C1 segment of cervical spinal cord (tissue), 14 donors: ENCODE data around the gene TDRD5.
"Not testable (repeated sequence)": the region's sequence is repeated elsewhere in the genome, so short reads cannot be mapped to it uniquely, and the experiment has no call there.

Experiments
- DNase-seq, 14 donors: peaks; one replicate each; lab custom pipeline; 2025; lab: John Stamatoyannopoulos, UW

The TDRD5 gene

GRCh38 chr1:179598631-179599030 is 7.0 kb downstream of the TDRD5 start:
- no peak for DNase-seq

DNA sequence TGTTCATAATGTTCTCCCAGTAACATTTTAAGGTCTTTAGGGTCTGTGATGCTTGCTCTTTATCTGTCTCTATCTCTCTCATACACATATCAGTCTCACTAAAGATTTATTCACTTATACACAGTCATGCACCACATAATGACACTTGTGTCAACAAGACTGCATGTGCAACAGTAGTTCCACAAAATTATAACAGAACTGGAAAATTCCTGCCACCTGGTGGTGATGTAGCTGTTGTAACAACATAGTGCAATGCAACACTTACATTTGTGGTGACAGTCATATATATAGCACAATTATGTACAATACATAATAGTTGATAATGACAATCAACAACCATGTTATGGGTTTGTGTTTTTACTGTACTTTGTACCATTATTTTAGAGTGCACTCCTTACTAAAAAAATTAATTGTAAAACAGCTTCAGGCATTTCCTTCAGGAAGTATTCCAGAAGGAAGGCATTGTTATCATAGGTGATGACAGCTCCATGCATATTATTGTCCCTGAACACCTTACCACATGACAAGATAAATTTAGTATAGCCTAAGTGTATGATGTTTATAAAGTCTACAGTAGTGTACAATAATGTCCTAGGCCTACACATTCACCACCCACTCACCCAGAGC is 8.1 kb downstream of the TDRD5 start:
- DNase-seq = no peak

GRCh38 chr1:179601093-179601492 is 9.5 kb downstream of the TDRD5 start:
- no peak for DNase-seq

- no peak for DNase-seq
These were observed 20.7 kb downstream of the TDRD5 start for GRCh38 chr1:179612361-179612760.

GRCh38 chr1:179630719-179631118 is 39.1 kb downstream of the TDRD5 start:
- DNase-seq = no peak

GRCh38 chr1:179632868-179633267 is 41.2 kb downstream of the TDRD5 start:
- no peak for DNase-seq

GRCh38 chr1:179637211-179637860 is 45.7 kb downstream of the TDRD5 start:
- no peak for DNase-seq

- no peak for DNase-seq
These were observed 69.4 kb downstream of the TDRD5 start for GRCh38 chr1:179661018-179661417.

GRCh38 chr1:179663810-179664209 is 72.2 kb downstream of the TDRD5 start:
- DNase-seq = no peak

DNA sequence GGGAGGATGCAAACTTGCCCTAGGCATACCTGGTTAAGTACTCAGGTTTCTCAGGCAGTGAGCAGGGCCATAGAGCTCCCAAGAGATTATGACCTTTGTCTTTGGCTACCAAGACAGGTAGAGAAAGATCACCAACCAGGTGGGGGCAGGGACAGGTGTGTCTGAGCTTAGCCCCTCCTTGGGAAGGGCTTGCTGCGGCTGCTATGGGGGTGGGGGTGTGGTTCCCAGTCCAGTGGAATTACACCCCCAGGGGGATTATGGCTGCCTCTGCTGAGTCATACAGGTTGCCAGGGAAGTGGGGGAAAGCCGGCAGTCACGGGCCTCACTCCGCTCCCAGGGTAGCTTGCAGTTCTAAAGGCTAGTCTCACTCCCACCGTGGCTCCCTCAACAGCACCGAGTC is 86.2 kb downstream of the TDRD5 start:
- DNase-seq = no peak

GRCh38 chr1:179694530-179694929 is 102.9 kb downstream of the TDRD5 start:
- not testable (repeated sequence) for DNase-seq

GRCh38 chr1:179702946-179703539 is 111.4 kb downstream of the TDRD5 start:
- DNase-seq = no peak

DNA sequence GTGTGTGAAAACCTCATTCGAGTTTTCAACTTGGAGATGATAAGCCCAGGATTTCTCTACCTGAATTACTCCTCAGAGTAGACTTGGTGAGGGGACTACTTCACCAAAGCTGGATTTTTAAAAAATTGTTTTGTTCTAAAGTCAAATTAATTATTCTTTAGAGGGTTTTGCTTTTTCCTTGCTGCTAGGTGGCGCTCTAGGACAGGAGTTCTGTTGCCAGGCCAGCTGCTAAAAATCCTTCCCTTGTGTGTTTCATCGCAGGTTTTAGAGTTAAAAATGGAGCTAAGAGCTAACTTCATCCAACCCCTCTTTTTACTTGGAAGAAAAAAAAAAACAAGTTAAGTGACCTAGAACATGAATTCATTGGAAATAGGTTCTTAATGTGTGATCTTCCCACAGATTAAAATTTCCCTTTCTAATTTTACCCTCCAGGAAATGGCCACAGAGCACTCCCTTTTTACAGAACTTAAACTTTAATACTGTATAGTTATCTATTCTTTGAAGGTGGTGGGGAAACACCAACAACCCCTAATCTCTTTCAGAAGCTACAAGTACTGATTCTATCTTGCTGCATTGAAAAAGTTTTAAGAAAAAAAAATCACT is 114.8 kb downstream of the TDRD5 start:
- peak in 4 of 14 donors; percentile 1 to 23 (median 21) for DNase-seq

- no peak for DNase-seq
These were observed 115.8 kb downstream of the TDRD5 start for GRCh38 chr1:179707406-179707805.

DNA sequence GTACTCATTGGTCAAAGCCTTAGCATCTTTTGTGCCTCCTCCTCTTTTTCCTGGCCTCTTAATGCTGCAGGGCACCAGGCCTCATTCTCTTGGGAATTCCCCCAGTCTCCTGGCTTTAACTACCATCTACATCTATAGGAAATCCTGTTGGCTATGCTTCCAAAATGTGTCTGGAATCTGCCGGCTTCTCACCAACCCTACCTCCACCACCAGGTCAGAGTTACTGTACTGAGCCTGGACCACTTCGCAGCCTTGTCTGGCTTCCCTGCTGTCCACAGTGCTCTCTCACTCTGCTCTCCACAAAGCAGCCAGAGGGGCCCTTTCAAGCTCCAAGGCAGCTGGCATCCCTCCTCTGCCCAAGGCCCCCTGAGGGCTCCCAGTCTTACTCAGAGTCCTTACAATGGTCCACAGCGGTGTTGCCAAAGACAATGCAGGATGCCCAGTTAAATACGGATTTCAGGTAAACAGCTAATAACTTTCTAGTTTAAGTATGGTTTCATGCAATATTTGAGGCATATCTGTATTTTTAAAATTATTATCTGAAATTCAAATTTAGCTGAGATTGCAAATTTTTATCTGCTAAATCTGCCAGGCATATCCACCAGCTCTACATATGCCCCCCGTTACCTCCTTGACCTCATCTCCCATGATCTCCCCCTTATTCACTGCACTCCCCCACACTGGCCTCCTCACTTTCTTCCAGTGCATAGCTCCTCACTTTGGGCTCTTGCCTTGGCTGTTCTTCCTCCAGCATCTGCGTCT is 117.0 kb downstream of the TDRD5 start:
- DNase-seq = no peak

DNA sequence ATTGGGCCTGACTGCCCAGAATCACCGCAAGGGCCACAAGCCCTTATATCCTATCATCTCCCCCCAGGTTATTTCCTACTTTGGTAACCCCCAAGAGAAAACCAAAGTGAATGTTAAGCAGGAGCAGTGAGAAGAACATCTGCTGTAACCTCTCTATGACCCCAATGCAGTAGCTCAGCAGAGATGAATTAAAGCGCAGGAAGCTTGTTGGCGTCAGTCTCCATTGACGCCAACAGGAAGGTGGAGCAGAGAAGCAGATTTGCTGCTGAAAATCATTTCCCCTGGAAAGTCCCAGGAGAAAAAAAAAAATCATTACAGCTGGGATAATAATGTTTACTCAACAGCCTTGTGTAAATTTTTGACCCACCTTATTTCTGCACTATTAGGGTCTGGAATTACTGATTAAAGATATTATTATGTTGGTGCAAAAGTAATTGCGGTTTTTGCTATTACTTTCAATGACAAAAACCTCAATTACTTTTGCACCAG is 118.3 kb downstream of the TDRD5 start:
- DNase-seq = no peak

DNA sequence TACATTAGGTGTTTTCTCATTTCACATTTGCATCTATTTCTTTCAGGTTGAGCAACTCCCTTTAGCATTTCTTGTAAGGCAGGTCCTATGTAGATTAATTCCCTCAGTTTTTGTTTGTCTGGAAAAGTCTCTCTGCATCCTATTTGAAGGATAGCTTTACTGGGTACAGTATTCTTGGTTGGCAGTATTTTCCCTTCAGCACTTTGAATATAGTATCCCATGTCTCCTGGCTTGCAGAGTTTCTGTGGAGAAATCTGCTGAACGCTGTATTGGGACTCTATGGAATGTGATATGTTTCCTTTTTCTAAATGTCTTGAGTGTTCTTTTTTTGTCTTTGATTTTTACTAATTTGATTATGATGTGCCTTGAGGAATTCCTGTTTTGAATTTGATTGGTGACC is 122.5 kb downstream of the TDRD5 start:
- DNase-seq = no peak

GRCh38 chr1:179714623-179715022 is 123.0 kb downstream of the TDRD5 start:
- no peak for DNase-seq

DNA sequence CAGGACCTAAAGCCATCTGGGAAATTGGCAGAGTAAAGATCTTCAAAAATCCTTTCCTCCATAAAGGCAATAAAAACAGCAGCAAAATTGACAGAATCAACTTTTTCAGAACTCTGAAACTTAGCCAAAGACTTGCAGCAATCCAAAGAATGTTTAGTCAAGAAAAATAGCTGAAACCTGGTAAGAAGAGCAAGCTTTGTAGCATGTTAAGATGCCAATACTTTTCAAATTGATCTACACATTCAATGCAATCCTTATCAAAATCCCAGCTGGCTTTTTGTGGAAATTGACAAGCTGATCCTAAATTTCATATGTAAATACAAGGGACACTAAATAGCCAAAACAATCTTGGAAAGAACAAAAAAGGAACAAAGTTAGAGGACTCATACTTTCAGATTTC is 127.6 kb downstream of the TDRD5 start:
- DNase-seq = no peak

DNA sequence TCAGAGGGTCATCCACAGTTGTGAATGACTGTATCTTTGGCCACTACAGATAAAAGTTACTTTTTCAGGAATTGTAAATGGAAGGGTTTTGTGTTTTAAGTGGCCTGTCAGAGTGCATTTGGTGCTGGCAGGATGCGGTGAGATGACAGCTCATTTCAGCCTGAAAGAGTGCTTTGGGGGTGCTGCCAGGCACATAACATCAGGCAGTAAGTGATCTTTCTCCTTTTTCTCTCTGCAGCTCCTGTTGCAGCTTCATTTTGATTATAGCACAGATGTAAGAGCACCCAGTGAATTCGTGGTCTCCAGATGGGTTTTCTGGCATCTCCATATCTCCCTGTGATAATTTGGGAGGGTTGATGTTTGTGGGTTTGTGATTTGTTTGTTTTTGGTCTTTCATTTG is 136.6 kb downstream of the TDRD5 start:
- DNase-seq = no peak

GRCh38 chr1:179729881-179730280 is 138.2 kb downstream of the TDRD5 start:
- no peak for DNase-seq

DNA sequence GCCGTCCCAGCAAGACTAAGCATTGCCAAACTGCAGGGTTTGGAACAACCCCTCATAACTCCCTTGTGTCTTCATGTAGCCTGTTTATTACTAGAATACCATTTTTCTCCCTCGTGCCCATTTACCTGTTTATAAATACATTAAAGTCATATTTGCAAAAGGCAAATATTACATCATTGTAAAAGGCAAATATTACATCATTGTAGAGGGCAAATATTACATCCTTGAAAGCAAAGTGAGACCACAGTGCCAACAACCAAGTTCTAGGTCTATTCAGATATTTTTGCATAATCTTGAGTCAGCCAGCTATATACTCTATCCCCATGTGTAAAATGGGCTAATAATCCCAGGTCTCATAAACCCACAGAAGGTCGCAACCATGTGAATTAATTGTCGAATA is 140.0 kb downstream of the TDRD5 start:
- DNase-seq = no peak
